GM18498 (cell line): Measurements from ENCODE around the gene FAM9C.
A peak's percentile ranks its signal among the peaks of the same experiment; 100 is the strongest.
"Not testable (repeated sequence)": the region's sequence is repeated elsewhere in the genome, so short reads cannot be mapped to it uniquely, and the experiment has no call there.

Experiments used
- ATAC-seq: cut with Tn5 transposase; IDR thresholded peaks from one replicate; pipeline ENCODE4 v1.9.1; 2021; ENCODE audit warnings: mild to moderate bottlenecking, moderate library complexity; ENCODE audit not compliant: unreplicated experiment

Gene FAM9C

DNA sequence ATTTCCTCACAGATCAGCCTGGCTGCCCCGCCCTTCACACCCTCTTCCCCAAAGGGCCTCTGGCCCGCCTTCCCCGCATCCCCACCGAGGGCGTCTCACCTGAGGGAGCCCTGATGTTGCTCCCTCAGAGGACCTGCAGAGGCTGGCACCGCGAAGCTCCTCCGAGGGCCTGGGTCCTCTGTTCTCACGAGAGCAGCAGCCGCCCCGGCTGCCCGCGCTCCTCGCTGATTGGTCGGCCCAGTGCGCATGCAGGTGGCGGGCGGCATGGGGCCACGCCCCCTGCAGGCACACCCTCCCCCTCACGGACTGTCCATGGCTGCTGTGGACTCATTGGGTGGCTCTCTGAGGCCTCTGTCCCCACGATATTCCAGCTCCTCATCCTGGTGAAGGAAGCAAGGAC, at the start of gene FAM9C:
FAM9C (minus strand) TSS at position 180 of the 400 bp plus-strand sequence. CDS start 831 bp downstream, outside the sequence.
- no peak for ATAC-seq

DNA sequence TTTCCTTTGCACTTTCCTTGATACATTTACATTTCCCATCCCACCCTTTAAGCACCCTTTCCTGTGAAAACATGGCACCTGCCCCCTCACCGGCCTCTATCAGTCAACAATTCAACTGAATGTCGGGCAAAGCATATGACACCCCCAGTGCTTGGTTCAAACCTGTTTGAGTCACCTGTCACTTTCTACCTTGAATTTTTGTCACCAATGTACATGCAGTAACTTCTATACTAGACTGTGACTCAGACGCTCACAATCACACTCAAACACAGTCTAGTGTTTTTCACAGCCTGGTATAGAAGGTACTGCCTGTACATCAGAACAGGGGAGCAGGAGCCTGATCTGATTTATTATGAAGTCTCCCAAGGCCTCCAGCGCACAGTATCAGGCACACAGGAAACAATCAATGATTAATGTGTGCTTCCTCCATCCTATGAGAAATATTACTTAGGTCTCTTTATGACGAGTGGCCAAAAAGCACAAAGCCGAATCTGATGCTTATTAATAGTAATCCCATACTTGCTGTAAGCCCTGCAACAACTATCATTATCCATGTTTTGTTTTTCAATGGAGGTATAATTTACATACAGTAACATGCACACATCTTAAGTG, 49.2 kb upstream of the FAM9C start:
- ATAC-seq: no peak

DNA sequence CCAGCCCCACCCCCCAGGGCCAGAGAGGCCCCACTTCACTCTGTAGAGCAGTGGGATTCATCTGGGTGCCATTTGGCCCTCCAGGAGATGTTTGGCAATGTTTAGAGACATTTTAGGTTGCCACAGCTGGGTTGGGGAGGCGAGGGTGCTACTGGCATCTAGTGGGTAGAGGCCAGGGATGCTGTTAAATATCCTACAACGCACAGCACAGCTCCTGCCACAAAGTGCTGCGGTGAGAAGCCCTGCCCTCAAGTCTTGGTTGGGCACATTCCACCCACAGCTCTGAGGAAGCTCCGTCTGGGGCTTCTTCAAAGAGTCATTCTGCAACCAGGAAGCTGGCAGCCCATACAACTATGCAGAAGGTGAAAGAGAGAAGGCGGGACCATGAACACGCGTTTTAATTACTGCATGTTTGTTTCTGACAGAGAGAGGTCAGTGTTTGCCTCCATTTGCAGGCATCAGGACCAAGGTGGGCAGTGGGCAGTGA, 48.1 kb upstream of the FAM9C start:
- ATAC-seq: peak; percentile 75

DNA sequence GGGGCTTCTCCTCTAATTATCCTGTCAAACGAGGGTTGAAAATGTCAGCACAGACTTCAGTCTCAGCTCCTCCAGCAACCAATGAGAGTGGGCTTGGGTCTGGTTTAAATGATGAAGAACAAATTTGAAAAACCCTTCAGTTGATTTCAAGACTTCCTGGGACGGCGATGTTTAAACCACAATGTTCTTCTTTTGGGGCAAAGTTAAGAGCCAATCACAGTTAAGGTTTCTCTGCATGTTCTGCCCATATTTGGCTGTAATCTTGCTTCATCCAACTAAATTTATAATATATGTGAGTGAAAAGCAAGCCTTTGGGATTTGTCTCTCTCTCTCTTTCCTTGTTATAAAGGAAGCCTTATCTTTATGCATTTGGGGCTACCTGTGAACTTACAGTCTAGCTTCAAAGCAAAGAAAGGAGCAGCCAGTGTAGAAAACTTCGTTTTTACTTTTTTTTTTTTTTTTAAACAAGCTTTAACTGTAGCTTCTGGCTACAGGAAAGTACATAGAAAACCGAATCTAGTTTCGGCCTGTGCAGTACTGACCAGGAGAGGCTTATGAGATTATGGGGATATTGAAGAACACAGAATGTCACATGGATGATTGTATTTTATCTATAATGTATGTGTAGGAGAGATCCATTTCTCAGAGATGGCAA, 46.8 kb upstream of the FAM9C start:
- ATAC-seq: no peak

- ATAC-seq: no peak
Observed at GRCh38 chrX:13090339-13091110, 46.1 kb upstream of the FAM9C start.

DNA sequence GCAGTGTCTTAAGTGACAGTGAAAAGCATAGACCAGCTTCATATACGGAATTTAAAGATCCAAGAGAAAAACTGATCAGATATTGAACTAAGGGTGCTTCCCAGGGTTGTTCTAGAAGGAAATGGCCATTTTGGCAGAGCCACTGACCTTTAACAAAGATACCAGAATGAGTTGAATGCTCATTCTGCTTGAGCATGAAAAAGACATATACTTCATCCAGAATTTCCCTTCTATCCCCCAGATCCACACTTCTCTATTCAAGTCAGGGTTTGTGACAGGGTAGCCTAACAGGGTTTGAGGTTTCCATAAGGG, 45.6 kb upstream of the FAM9C start:
- ATAC-seq: no peak

GRCh38 chrX:13088156-13088487, 43.7 kb upstream of the FAM9C start:
- no peak for ATAC-seq

GRCh38 chrX:13087322-13088155, 43.1 kb upstream of the FAM9C start:
- peak; percentile 67 for ATAC-seq

DNA sequence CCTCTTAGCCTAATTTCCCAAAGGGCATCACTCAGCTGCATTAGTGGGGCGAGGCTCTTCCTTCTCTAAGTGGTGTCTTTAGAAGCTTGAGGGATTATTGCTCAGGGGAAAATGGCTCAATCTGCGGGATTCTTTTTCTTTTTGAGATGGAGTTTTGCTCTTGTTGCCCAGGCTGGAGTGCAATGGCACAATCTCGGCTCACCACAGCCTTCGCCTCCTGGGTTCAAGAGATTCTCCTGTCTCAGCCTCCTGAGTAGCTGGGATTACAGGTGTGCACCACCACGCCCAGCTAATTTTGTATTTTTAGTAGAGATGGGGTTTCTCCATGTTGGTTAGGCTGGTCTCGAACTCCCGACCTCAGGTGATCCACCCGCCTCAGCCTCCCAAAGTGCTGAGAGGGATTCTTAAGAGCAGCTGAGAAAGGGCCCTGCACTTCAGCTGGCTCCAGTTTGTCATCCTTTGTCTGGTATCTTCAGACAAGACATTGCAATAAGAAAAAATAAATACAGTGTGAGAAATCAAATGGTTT, 42.4 kb upstream of the FAM9C start:
- not testable (repeated sequence) for ATAC-seq

- ATAC-seq: no peak
Observed at GRCh38 chrX:13086076-13086475, 41.7 kb upstream of the FAM9C start.

- ATAC-seq: no peak
Observed at GRCh38 chrX:13085526-13085925, 41.1 kb upstream of the FAM9C start.

DNA sequence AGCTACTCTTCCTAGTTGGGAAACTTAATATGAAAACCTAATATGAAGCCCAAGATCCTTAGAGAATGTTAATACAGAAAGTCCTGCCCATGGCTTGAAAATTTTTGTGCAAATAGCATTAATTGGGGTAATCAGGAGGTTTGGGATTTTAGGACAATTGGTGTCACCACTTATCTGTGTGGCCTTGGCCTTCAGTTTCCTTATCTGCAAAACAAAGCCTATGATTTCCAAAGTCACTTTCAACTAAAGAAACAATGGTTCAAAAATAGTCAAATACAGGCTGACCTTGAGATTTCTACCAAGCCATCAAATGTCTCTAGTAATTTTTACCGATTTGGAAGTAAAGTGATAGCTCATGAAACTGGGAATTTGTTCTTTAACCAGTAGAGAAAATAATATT, 40.2 kb upstream of the FAM9C start:
- ATAC-seq: no peak

GRCh38 chrX:13083755-13084326, 39.4 kb upstream of the FAM9C start:
- not testable (repeated sequence) for ATAC-seq

- no peak for ATAC-seq
Observed at GRCh38 chrX:13082206-13083065, 38.0 kb upstream of the FAM9C start.

DNA sequence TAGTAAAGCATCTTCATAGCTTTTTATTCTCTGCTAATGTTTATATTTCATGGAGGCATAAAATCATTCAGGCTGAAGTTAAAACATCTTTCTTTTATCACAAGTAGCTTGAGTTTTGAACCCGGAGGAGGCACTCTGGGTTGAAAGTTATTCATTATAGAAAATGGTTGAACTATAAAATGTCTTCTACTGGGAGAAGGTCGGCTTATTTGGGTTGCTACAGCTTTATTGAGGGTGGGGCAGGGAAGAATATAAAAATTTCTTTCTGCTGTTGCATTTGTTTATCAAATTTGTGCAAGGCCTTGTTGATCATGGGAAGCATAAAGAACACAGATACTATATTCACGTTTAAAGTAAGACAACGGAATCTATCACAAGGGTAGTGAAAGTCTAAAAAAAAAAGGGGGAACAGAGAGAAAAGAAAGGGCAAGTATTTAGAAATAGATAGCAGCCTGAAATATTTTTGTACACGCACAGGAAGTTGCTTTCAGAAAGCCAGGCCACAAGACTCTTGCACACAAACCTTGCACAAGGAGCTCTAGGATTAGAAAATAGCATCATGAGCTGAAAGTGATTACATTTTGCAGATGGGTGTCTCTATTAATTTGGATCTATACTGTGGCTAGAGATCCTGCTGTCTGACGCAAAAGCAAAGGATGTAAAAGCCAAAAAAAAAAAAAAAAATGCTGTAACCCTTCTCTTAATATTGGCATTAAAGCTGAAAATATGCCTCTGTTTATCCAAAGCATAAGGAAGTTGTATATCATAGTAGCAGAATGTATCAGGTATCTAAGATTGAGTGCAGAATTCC, 37.2 kb upstream of the FAM9C start:
- peak; percentile 50 for ATAC-seq

DNA sequence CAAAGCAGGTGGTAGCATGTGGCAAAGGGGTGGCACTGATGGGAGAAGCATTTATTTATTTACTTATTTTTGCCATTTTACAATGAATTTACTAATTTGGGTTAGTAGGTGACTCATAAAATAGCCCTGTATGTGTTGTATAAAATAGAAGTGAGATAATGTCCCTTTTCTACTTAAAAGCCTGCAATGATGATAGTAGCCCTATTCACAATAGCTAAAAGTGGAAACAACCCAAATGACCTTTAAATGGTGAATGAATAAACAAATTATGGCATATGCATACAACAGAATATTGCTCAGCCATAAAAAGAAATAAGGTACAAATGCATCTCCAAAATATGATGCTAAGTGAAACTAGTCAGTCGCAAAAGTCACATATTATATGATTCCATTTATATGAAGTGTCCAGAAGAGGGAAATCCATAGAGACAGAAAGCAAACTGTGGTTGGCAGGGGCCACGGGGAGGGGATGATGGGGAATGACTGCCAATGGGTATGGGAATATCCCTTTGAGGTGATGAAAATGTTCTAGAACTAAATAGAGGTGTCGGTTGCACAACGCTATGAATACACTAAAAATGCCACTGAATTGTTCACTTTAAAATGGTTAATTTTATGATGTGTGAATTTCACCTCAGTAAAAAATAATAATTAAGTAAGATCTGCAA, 35.8 kb upstream of the FAM9C start:
- no peak for ATAC-seq

- no peak for ATAC-seq
Observed at GRCh38 chrX:13078739-13079444, 34.5 kb upstream of the FAM9C start.

DNA sequence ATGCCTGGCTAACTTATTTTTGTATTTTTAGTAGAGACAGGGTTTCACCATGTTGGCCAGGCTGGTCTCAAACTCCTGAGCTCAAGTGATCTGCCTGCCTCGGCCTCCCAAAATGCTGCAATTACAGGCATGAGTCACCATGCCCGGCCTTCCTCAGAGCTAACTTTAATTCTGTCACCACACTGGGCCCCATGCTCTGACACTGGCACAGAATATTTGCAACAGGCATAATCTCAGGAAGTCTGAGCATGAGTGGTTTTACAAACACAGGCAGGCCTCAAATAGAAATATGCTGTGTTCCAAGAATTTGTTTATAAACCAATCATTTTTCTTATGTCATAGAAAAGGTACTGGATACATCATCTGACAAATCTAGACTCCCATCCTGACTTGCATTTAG, 32.7 kb upstream of the FAM9C start:
- no peak for ATAC-seq
